ENCODE results near the gene ANKS1A. TPM values are rescaled to one million over a fixed set of nuclear protein-coding genes. Genes with fewer than 3 reads are reported as not detected.

ANKS1A gene
- total RNA-seq, 1 experiment from 2014 or later: 35.0 TPM

- no peak for TF ChIP-seq STAT6 (CRISPR knock-in tag; conservative IDR thresholded peaks at IDR 0.05; ENCODE audit: low read depth)
- TF ChIP-seq ZNF138 (CRISPR knock-in tag; conservative IDR thresholded peaks at IDR 0.05): no peak
- TF ChIP-seq NR2C2 (CRISPR knock-in tag; IDR thresholded peaks at IDR 0.05): no peak
These were observed 173.9 kb downstream of the ANKS1A start (continued) for GRCh38 chr6:35062676-35063574.

GRCh38 chr6:35063701-35064280, 174.7 kb downstream of the ANKS1A start:
- Mint-ChIP-seq H3K4me3 (no peak overlapping the region), H3K4me1 (peaks cover 15% of the 10 kb centered on the region), H3K27ac (peak overlapping the region; percentile 60; the same call in 1 of the 2 replicates), H3K36me3 (peaks cover 13% of the 10 kb centered on the region), H3K27me3 (ENCODE audit: low read depth) (no peaks in the 10 kb centered on the region), H3K9me3 (no peaks in the 10 kb centered on the region)
- no peak for TF ChIP-seq FOXP4 (CRISPR knock-in tag; IDR thresholded peaks at IDR 0.05)
- no peak for TF ChIP-seq NR3C1 (CRISPR knock-in tag; conservative IDR thresholded peaks at IDR 0.05; ENCODE audit: low read depth)
- DNase-seq (ENCODE audit: low spot score) (no peak), ATAC-seq (no peak)
- CTCF ChIA-PET: interaction anchor here (1.3 to 2.1 kb wide), 5 partner anchors 15 to 177 kb away, joined by 3 to 13 read pairs (median 7); no protein-coding TSS in a partner anchor
- POLR2A ChIA-PET: no interaction called here

GRCh38 chr6:35064290-35064689, 175.2 kb downstream of the ANKS1A start:
- peaks cover 12% of the 10 kb centered on the region for H3K36me3 Mint-ChIP-seq
- no peaks in the 10 kb centered on the region for H3K9me3 Mint-ChIP-seq
- H3K27ac Mint-ChIP-seq: peak overlapping the region; percentile 57; the same call in 1 of the 2 replicates
- ChIA-PET POLR2A (no interaction called here), CTCF (interaction anchor here (0.8 to 2.1 kb wide), 7 partner anchors 15 to 176 kb away, joined by 3 to 13 read pairs (median 5); no protein-coding TSS in a partner anchor)
- H3K4me1 Mint-ChIP-seq: peaks cover 19% of the 10 kb centered on the region
- no peaks in the 10 kb centered on the region for H3K27me3 Mint-ChIP-seq (ENCODE audit: low read depth)
- DNase-seq (ENCODE audit: low spot score): no peak
- ATAC-seq: no peak
- TF ChIP-seq ZNF425 (CRISPR knock-in tag; conservative IDR thresholded peaks at IDR 0.05) (no peak), PRDM15 (CRISPR knock-in tag; IDR thresholded peaks at IDR 0.05) (peak; percentile 66)
- H3K4me3 Mint-ChIP-seq: no peak overlapping the region

Data from WTC11 (cell line).